Upper lobe of right lung (tissue), 1 donor: ENCODE results near the gene ANKRD39. TPM values are rescaled to one million over a fixed set of nuclear protein-coding genes. Genes with fewer than 3 reads are reported as not detected.

Source experiments
- ATAC-seq: fragments of 200-7000 bp; cut with Tn5 transposase; one replicate; pipeline ENCODE4 v1.9.1; 2020; ENCODE audit warnings: mild to moderate bottlenecking, moderate library complexity
- DNase-seq: peaks from one replicate; pipeline ENCODE4 v3.0.0-alpha.2; 2020
- H3K27ac ChIP-seq: fragments of 200-600 bp; one replicate; pipeline ENCODE4 v1.8.0; 2022
- H3K27me3 ChIP-seq: fragments of 200-600 bp; one replicate; pipeline ENCODE4 v1.8.0; 2022; ENCODE audit warnings: mild to moderate bottlenecking
- H3K36me3 ChIP-seq: fragments of 200-600 bp; one replicate; pipeline ENCODE4 v1.8.0; 2022
- H3K4me1 ChIP-seq: fragments of 200-600 bp; one replicate; pipeline ENCODE4 v1.8.0; 2022
- H3K4me3 ChIP-seq: fragments of 200-600 bp; one replicate; pipeline ENCODE4 v1.8.0; 2022; ENCODE audit warnings: mild to moderate bottlenecking
- H3K9me3 ChIP-seq: fragments of 200-600 bp; one replicate; pipeline ENCODE4 v1.8.0; 2022
- intact Hi-C: fragments of 100-400 bp; cut with DNase I; formaldehyde crosslinking; loops from one replicate; pipeline ENCODE4 v1.11.0; 2022
- total RNA-seq: library from RNA; stranded (reverse); fragmentation: NEBNext Ultra II Directional; extraction: Animal tissue kit (Norgen Biotek cat#: 25700); gene quantifications from one replicate; pipeline ENCODE4 v1.2.1, GENCODE V29; 2021
- TF ChIP-seq, protein P1 (sequence below): fragments of 200-600 bp; IDR thresholded peaks from one replicate; pipeline ENCODE4 v1.8.0; 2022; ENCODE audit warnings: antibody characterized with exemption
- donor health status: DM: no; HTN: yes; CAD: no; lungs with severe emphysema.

ANKRD39 gene
- total RNA-seq, 1 donor from 2014 or later = 8.6 TPM

DNA sequence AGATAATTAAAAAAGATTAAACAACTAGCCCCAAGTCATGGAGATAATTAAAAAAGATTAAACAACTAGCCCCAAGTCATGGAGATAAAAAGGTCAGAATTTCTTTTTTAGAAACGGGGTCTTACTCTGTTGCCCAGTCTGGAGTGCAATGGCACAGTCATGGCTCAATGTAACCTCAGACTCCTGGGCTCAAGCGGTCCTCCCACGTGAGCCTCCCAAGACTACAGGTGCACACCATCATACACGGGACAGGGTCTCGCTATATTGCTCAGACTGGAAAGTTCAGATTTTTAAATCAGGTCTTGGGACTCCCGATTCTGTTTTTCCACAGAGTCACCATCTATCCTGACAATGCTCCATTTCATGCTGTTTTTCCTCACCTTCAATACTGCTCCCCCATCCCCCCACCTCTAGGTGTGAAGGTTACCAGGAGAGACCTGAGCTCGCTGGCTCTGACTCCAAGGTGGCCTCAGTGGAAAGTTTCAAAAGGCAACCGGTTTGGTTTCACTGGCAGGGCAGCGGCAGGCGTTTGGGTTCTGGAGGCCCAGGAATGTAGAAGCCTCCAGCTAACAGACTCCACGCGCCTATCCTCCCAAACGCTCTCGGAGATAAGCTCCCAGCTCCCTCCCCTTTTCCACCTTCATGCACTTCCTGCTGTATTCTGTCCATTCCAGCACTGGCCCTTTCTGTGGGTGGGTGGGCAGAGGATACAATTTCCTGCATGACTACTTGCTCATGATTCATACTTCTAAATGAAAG is 15.0 kb upstream of the ANKRD39 start:
- DNase-seq (no peak), ATAC-seq (no peak)
- Histone ChIP-seq H3K4me1 (peaks cover 34% of the 10 kb centered on the region), H3K27ac (no peak overlapping the region), H3K27me3 (no peaks in the 10 kb centered on the region), H3K9me3 (no peaks in the 10 kb centered on the region), H3K36me3 (no peaks in the 10 kb centered on the region), H3K4me3 (no peak overlapping the region)
- intact Hi-C loops = no loop called here
- TF ChIP-seq, protein P1, sequence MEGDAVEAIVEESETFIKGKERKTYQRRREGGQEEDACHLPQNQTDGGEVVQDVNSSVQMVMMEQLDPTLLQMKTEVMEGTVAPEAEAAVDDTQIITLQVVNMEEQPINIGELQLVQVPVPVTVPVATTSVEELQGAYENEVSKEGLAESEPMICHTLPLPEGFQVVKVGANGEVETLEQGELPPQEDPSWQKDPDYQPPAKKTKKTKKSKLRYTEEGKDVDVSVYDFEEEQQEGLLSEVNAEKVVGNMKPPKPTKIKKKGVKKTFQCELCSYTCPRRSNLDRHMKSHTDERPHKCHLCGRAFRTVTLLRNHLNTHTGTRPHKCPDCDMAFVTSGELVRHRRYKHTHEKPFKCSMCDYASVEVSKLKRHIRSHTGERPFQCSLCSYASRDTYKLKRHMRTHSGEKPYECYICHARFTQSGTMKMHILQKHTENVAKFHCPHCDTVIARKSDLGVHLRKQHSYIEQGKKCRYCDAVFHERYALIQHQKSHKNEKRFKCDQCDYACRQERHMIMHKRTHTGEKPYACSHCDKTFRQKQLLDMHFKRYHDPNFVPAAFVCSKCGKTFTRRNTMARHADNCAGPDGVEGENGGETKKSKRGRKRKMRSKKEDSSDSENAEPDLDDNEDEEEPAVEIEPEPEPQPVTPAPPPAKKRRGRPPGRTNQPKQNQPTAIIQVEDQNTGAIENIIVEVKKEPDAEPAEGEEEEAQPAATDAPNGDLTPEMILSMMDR = no peak

DNA sequence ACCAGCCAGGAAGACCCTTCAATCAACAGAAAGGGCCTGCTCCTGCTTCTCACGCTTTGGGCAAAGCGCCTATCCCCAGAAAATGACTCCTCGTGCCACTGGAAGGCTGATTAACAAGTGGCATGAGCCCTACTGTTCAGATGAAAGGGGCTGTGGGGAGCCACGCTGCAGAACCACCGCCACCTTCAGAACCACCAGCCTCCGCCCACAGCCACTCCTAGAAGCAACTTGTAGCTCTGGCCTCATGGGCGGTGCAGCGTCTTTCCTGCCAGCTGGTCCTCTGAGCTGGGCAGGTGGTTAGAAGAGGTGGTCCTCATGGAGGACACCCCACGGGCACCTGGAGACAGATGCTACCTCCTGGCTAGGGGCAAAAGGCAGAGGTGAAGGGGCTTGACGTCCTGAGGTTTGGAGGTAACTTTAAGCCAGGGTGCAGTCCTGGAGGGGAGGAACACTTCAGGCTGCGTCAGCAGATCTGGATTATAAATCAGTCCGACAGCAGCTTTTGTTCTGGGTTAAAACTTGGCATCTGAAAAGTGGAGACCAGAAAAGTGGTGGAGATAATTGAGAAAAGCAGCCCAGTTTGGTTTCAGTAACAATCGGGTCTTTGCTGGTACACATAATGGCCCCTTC is 12.9 kb upstream of the ANKRD39 start:
- TF ChIP-seq, protein P1 = no peak
- Histone ChIP-seq H3K27ac (peak overlapping the region; percentile 94), H3K9me3 (no peaks in the 10 kb centered on the region), H3K27me3 (no peaks in the 10 kb centered on the region), H3K36me3 (peaks cover 12% of the 10 kb centered on the region), H3K4me3 (peak overlapping the region; percentile 91), H3K4me1 (peaks cover 53% of the 10 kb centered on the region)
- ATAC-seq (peak; percentile 8), DNase-seq (peak; percentile 79)
- intact Hi-C loops = no loop called here

DNA sequence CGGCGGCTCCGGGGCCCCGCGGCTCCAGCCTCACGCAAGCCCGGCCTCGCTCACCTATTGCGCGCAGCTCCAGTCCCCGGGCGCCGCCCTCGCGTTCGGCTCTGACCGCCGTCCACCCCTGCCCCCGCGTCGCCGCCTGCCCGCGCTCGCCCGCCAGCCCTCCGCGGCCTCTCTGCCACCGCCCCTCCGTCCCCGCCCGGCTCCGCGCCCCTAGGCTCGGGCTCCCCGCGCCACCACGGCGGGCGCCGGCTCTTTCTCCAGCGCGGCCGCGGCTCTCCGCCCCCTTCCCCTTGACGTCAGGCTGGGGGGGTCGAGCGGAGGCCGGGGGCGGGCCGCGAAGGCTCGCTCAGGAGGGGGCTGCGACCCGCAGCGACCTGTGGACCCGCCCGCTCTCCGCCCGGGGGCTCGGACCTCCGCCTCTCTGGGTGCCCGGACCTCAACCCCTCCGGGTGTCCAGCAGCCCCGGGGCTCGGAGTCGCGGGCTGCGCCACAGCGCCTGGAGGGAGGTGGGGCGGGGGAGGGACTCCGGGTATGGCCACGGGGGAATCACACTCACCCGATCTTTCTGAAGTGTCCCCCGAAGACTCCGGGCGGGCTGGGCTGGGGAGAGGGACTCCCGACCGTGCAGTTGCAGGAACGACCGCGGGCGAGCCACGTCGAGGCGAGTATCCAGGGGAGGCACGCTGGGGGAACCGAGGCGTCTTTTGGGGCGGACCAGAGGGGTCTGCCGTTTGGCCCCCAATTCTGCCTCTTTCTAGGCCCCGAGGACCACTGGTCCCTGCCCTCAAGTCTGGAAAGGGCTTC is 12.2 kb upstream of the ANKRD39 start, which contains the start of gene SEMA4C:
TSS of gene SEMA4C (minus strand) at position 259 of the 804 bp plus-strand sequence. CDS start 2,194 bp downstream, outside the sequence.
- peak; percentile 59 for ATAC-seq
- intact Hi-C loops = loop anchor here (5.0 kb wide), 1 partner anchor 82 kb away; no protein-coding TSS in a partner anchor
- Histone ChIP-seq H3K36me3 (peaks cover 19% of the 10 kb centered on the region), H3K4me1 (peaks cover 55% of the 10 kb centered on the region), H3K27ac (peak within 1 kb of the TSS; percentile 94), H3K9me3 (no peaks in the 10 kb centered on the region), H3K27me3 (no peaks in the 10 kb centered on the region), H3K4me3 (peak within 1 kb of the TSS; percentile 91)
- peak; percentile 84 for DNase-seq
- TF ChIP-seq, protein P1 = no peak

DNA sequence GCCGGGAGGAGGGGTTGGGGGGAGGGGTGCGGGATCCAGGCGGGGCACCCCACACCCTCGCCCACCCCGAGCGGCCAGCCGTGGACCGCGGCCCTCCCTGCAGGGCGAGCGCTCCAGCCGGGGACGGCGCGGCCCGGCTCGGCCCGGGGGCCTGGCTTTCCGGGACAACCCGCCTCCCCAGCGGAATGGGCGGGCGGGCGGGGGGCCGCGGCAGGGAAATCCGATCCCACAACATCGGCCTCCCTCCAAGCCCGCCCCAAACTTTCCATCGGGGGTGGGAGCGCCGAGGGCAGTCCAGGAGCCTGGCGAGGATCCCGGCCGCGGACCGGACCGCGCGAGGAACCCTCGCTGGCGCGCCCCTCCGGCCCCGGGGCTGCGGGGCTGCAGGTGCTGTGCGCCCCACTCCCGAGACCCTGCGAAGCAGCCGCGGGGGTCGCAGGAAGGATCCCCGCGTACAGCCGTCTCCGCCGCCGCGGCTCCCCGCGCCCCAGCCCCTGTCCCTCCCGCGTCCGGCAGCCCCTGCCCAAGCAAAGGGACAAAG is 11.5 kb upstream of the ANKRD39 start:
- intact Hi-C loops = loop anchor here (5.0 kb wide), 1 partner anchor 83 kb away; no protein-coding TSS in a partner anchor
- no peaks in the 10 kb centered on the region for H3K9me3 ChIP-seq
- H3K36me3 ChIP-seq = peaks cover 26% of the 10 kb centered on the region
- DNase-seq (peak; percentile 88), ATAC-seq (peak; percentile 54)
- peaks cover 59% of the 10 kb centered on the region for H3K4me1 ChIP-seq
- H3K4me3 ChIP-seq = peak overlapping the region; percentile 91
- H3K27me3 ChIP-seq = no peaks in the 10 kb centered on the region
- H3K27ac ChIP-seq = peak overlapping the region; percentile 94
- TF ChIP-seq, protein P1 = no peak
